Adipose tissue (tissue), 3 donors: ENCODE data around the gene BCKDK. TPM values are rescaled to one million over a fixed set of nuclear protein-coding genes. Genes with fewer than 3 reads are reported as not detected.
"Not testable (repeated sequence)": the region's sequence is repeated elsewhere in the genome, so short reads cannot be mapped to it uniquely, and the experiment has no call there.

ENCODE experiments used
- H3K27ac ChIP-seq: one replicate; pipeline ENCODE4 v1.5.1; 2013; ENCODE audit warnings: low read depth, low read length
- WGBS, 3 donors: extraction: QIAGEN DNeasy Blood & Tissue Kit; methylation state at CpG; one replicate each; pipeline ENCODE4 v1.1.7; 2013; 5-methylcytosine and 5-hydroxymethylcytosine counted together
- polyA plus RNA-seq, 3 donors: library from polyadenylated mRNA; stranded (reverse); fragments of 200-250 nt; gene quantifications; one replicate each; pipeline ENCODE4 v1.2.3, GENCODE V29; 2013
- donor health status: healthy with polysubstance abuse.
- donor health status: Bipolar disorder and iron deficiency.
- donor health status: healthy.

BCKDK gene
- polyA plus RNA-seq, 3 donors = 31.4 to 79.6 (median 45.4) TPM

DNA sequence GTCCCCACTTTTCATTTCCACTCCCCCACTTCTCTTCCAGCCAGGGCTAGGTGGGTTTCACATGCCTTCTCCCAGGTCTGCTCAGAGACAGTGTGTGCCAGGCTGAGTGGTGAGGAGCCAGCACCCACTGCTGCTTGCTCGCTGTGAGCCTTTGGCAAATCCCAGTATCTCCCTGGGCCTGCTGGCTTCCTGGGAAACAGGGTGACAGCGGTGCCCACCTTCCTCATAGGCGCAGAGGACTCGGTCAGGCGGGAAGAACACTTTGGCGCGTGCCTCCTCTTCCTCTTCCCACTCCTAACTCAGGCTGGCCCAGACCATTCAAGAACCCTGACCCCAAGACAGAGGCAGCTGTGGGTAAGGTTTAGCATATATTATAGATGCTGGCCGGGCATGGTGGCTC lies 19.0 kb upstream of the BCKDK start:
- H3K27ac ChIP-seq = no peak overlapping the region
- WGBS, 3 donors = 83 to 97% (median 93%) methylated on average over 8 of the region's 8 CpGs

- 83 to 100% (median 89%) methylated on average over 2 of the region's 2 CpGs for WGBS, 3 donors
- no peak overlapping the region for H3K27ac ChIP-seq
Observed at GRCh38 chr16:31090540-31090939, 17.6 kb upstream of the BCKDK start.

DNA sequence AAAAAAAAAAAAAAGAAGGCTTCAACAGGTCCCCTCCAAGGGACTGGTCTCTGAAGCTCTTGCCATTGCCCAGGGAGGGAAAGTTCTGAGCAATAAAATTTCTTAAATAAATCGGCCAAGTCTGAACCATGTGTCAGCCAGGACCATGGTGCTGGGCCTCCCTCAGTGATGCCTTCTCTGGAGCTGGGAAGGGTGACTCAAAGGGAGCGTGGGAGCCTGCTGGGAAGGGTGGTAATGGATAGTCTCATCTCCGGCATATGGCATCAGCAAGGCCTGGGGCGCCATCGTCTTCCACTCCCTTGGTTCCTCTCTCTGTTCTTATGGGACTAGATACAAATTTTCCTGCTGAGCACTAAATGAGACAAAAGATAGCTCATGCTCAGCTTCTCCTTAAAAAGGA lies 15.9 kb upstream of the BCKDK start:
- no peak overlapping the region for H3K27ac ChIP-seq

GRCh38 chr16:31093132-31093703 lies 15.0 kb upstream of the BCKDK start:
- 39 to 54% (median 48%) methylated on average over 17 of the region's 17 CpGs for WGBS, 3 donors
- no peak overlapping the region for H3K27ac ChIP-seq

More for the DNA sequence above, 15.9 kb upstream of the BCKDK start:
- WGBS, 3 donors = 91 to 97% (median 93%) methylated on average over 5 of the region's 5 CpGs

- 0 to 1% (median 1%) methylated on average over 20 of the region's 20 CpGs for WGBS, 3 donors
- H3K27ac ChIP-seq = no peak overlapping the region
Observed at GRCh38 chr16:31094088-31094423, 14.1 kb upstream of the BCKDK start.

DNA sequence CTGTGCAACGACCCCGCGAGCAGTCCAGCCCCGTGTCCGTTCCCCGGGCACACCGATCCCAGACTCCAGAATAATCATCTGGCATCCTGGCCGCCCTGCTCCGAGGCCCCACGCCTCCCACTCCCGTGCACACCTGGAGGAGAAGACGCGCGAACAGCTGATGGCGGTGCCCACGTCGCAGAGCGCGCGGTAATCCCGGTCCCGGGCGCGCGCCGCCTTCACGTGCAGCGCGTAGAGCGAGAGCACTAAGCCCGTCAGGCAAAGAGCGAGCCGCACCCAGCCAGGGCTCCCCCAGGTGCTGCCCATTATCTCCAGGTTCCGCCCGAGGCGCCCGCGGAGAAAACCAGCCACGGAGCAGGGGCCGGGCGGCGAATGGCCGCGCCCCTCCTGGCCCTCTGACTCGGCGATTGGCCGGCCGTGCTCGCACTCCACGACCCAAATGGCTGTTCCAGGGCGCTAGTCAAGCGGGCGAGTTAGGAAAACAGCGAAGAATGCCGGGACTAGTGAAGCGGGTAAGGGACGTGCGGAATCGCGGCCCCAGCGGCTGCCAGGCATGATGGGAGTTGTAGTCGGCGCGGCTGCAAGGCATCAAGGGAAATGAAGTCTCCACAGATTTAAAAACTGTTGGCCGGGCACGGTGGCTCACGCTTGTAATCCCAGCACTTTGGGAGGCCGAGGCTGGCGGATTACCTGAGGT lies 13.6 kb upstream of the BCKDK start, which contains the start of gene VKORC1:
Gene VKORC1, minus strand, starts transcription at position 374 of the 697 bp plus-strand sequence. Its CDS starts 68 bp downstream, at position 306.
- H3K27ac ChIP-seq = no peak within 1 kb of the TSS
- WGBS, 3 donors = 0% methylated on average over 69 of the region's 69 CpGs

- no peak overlapping the region for H3K27ac ChIP-seq
- 69 to 77% (median 71%) methylated on average over 4 of the region's 4 CpGs for WGBS, 3 donors
Observed at GRCh38 chr16:31099860-31100638, 8.1 kb upstream of the BCKDK start.

DNA sequence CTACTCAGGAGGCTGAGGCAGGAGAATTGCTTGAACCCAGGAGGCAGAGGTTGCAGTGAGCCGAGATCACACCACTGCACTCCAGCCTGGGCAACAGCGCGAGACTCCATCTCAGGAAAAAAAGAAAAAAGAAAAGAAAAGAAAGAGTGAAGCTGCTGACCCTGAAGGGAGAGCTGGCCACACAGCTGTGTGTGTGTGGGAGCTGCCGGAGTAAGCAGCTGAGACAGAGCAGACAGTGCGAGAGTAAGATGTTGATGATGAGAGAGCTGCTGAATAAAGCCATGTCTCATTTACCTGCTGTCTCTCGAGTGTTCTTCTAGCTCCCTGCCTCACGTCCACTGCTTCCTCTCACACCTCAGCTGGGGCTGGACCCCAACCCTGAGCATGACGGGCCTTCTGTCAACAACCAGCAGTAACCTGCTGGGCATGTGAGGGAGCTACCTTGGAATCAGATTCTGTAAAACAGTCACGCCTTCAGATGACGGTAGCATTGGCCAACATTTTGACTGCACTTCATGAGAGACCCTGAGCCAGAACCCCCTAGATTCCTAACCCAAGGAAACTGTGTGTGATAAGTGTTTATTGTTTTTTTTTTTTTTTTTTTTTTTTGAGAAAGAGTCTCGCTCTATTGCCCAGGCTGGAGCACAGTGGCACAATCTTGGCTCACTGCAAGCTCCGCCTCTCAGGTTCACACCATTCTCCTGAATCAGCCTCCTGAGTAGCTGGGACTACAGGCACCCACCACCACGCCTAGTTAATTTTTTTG lies 7.1 kb upstream of the BCKDK start:
- 69 to 82% (median 69%) methylated on average over 11 to 13 of the region's 13 CpGs for WGBS, 3 donors
- H3K27ac ChIP-seq = not testable (repeated sequence)

- 9 to 10% (median 10%) methylated on average over 33 of the region's 33 CpGs for WGBS, 3 donors
Observed at GRCh38 chr16:31105677-31106213, 2.4 kb upstream of the BCKDK start.

DNA sequence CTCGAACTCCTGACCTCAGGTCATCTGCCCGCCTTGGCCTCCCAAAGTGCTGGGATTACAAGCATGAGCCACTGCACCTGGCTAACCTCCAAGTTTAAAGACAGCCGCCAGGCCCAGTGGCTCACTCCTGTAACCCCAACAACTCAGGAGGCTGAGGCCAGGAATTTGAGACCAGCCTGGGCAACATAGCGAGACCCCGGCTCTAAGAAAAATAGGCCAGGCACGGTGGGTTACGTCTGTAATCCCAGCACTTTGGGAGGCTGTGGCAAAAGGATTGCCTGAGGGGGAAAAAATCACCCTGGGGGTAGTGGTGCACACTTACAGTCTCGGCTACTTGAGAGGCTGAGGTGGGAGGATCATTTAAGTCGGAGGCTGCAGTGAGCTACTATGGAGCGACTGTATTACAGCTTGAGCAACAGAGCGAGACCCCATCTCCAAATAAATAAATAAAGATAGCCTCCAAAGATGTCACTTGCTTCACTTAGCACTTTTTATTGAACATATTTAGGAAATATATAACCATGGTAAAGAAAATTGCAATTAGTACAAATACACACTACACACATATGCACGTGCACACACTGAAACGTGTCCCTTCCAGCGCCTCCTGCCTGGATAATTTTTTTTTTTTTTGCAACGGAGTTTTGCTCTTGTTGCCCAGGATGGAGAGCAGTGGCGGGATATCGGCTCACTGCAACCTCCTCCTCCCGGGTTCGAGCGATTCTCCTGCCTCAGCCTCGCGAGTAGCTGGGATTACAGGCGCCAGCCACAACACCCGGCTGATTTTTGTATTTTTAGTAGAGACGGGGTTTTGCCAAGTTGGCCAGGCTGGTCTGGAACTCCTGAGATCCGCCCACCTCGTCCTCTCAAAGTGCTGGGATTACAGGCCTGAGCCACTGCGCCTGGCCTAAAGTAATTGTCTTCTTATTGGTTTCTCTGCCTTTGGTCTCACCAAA lies 1.4 kb upstream of the BCKDK start:
- WGBS, 3 donors = 90 to 94% (median 92%) methylated on average over 28 of the region's 28 CpGs
- no peak overlapping the region for H3K27ac ChIP-seq

More at GRCh38 chr16:31105677-31106213, 2.4 kb upstream of the BCKDK start:
- H3K27ac ChIP-seq = no peak overlapping the region

GRCh38 chr16:31107465-31107867 lies 720 bp upstream of the BCKDK start:
- 89 to 95% (median 95%) methylated on average over 6 of the region's 6 CpGs for WGBS, 3 donors
- no peak overlapping the region for H3K27ac ChIP-seq

DNA sequence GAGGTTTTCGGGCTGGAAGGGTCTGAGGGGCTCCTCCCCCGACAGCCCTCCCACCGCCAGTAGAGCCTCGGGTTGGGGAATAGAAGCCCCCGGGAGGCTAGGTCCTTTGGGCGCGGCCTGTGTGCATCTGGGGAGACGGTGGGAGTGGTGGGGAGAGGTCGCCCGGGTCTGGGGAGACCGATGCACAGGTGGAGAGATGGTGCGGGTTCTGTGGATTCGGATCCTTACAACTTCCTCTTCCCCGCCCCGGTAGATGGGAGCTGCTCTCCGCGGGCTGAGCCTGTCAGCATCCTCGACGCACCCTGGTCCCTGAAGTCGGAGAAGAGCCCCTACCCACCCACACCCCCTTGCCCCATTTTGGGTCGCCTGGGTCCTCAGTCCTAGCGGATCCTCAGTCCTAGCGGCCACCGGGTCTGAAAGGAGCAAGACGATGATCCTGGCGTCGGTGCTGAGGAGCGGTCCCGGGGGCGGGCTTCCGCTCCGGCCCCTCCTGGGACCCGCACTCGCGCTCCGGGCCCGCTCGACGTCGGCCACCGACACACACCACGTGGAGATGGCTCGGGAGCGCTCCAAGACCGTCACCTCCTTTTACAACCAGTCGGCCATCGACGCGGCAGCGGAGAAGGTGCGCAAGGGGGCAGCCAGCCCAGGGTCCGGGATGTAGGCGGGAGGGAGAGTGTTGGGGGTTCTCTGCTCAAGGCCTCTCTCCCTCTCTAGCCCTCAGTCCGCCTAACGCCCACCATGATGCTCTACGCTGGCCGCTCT lies 790 bp downstream of the BCKDK start:
- 39 to 42% (median 39%) methylated on average over 47 to 57 of the region's 57 CpGs for WGBS, 3 donors
- no peak overlapping the region for H3K27ac ChIP-seq

- 86 to 95% (median 91%) methylated on average over 12 of the region's 12 CpGs for WGBS, 3 donors
- no peak overlapping the region for H3K27ac ChIP-seq
Observed at GRCh38 chr16:31109622-31110021, 1.4 kb downstream of the BCKDK start.

- H3K27ac ChIP-seq = no peak overlapping the region
- WGBS, 3 donors = 86 to 89% (median 87%) methylated on average over 26 of the region's 26 CpGs
Observed at GRCh38 chr16:31110106-31111034, 2.2 kb downstream of the BCKDK start.

DNA sequence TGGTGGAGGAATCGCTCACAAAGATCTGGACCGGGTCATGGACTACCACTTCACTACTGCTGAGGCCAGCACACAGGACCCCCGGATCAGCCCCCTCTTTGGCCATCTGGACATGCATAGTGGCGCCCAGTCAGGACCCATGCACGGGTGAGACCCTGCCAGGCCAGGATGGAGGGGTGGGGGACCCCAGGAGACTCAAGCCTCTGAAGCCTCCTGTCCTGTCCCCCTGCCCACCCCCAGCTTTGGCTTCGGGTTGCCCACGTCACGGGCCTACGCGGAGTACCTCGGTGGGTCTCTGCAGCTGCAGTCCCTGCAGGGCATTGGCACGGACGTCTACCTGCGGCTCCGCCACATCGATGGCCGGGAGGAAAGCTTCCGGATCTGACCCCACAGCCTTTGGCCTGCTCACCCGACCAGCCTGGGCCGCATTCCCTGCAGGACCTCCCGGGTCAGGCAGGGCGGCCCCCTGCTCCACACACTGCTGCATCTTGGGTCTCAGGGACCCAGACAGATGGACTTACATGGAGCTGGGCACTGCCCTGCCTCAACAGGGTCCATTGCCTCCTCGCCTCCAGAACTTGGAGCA lies 3.8 kb downstream of the BCKDK start:
- H3K27ac ChIP-seq = no peak overlapping the region
- WGBS, 3 donors = 89 to 94% (median 93%) methylated on average over 21 to 23 of the region's 23 CpGs
